ENCODE data around the gene GPAM. TPM values are rescaled to one million over a fixed set of nuclear protein-coding genes. Genes with fewer than 3 reads are reported as not detected.

GPAM gene
- total RNA-seq, 1 experiment from 2014 or later: 16.0 TPM

GRCh38 chr10:112224933-112225529 is 41.5 kb upstream of the GPAM start:
- Histone ChIP-seq H4K8ac (replicated peaks; ENCODE audit: insufficient read length, low read depth, low read length) (no peak overlapping the region), H3K9ac (ENCODE audit: extremely low read depth, insufficient read length, low read length) (no peak overlapping the region), H2AK5ac (ENCODE audit: insufficient read length, low read length) (no peak overlapping the region), H2BK20ac (ENCODE audit: low read depth, low read length, poor library complexity, severe bottlenecking) (no peak overlapping the region), H2AFZ (ENCODE audit: low read length) (no peak overlapping the region), H3K18ac (ENCODE audit: insufficient read length, low read depth, low read length) (no peak overlapping the region), H3K4ac (ENCODE audit: low read depth, low read length) (no peak overlapping the region), H3K9me3 (ENCODE audit: control insufficient read depth, low read depth, low read length) (no peaks in the 10 kb centered on the region), H3T11ph (ENCODE audit: low read length) (no peak overlapping the region), H2BK15ac (ENCODE audit: low read depth, low read length) (no peak overlapping the region), H3K27me3 (ENCODE audit: insufficient read depth, low read length) (no peaks in the 10 kb centered on the region), H3K56ac (ENCODE audit: insufficient read length, low read depth, low read length) (no peak overlapping the region), H3K4me2 (ENCODE audit: insufficient read depth, insufficient read length, low read length) (no peak overlapping the region), H2BK5ac (ENCODE audit: insufficient read length, low read length) (no peak overlapping the region), H3K27ac (ENCODE audit: insufficient read length, low read depth, low read length) (no peak overlapping the region), H3K4me1 (ENCODE audit: insufficient read depth, low read length) (no peaks in the 10 kb centered on the region), H4K5ac (ENCODE audit: insufficient read length, low read depth, low read length) (no peak overlapping the region), H3K23me2 (ENCODE audit: insufficient read length, low read depth, low read length, poor library complexity, severe bottlenecking) (no peaks in the 10 kb centered on the region), H3K14ac (ENCODE audit: insufficient read depth, low read length) (no peak overlapping the region), H2BK12ac (ENCODE audit: insufficient read length, low read depth, low read length) (no peak overlapping the region), H4K91ac (ENCODE audit: insufficient read length, low read depth, low read length) (no peak overlapping the region), H3K23ac (ENCODE audit: insufficient read length, low read depth, low read length) (no peak overlapping the region), H4K20me1 (ENCODE audit: control insufficient read depth, insufficient read depth, insufficient read length) (no peaks in the 10 kb centered on the region), H2BK120ac (ENCODE audit: low read depth, low read length, poor library complexity, severe bottlenecking) (no peak overlapping the region), H3K79me1 (ENCODE audit: insufficient read depth, low read depth, low read length, poor library complexity, severe bottlenecking) (no peaks in the 10 kb centered on the region), H3K79me2 (ENCODE audit: insufficient read depth, low read length) (no peaks in the 10 kb centered on the region)
- Mint-ChIP-seq H3K4me3 (no peak overlapping the region), H3K27ac (no peak overlapping the region), H3K9me3 (peaks cover 13 to 15% of the 10 kb centered on the region in 2 experiments; a peak in 4 of 5 replicates), H3K27me3 (ENCODE audit: low read depth) (no peaks in the 10 kb centered on the region; the same call in none of the 2 replicates), H3K36me3 (ENCODE audit: insufficient read depth in 1 of 3, low read depth in 3 of 3) (peaks cover 0 to 5% (median 0%) of the 10 kb centered on the region in 3 experiments; a peak in 1 of 7 replicates), H3K4me1 (peaks cover 0 to under 1% of the 10 kb centered on the region in 2 experiments; a peak in 2 of 4 replicates)
- no peak for TF ChIP-seq CTCF (conservative IDR thresholded peaks at IDR 0.05)
- no peak for DNase-seq
- WGBS (ENCODE audit: extremely low coverage, insufficient read length, low lambda C conversion rate): no CpG with 5 or more reads among the region's 3 CpGs

Measured in H9 (cell line).